Esophagus muscularis mucosa (tissue), 4 donors: ENCODE data around the gene DNLZ.

Experiments used
- CTCF ChIP-seq, 3 experiments: fragments of 200-600 bp in 2 of 3; fragments of 450-650 bp in 1 of 3; sonication (generic) in 2 of 3; IDR thresholded peaks; one replicate each; pipeline ENCODE4 v1.5.1; 2017 to 2019; ENCODE audit warnings: antibody characterized with exemption in 3 of 3, mild to moderate bottlenecking in 2 of 3, moderate library complexity in 1 of 3
- EP300 ChIP-seq: sonication (generic); formaldehyde crosslinking; IDR thresholded peaks from one replicate; pipeline ENCODE4 v1.6.1; 2017; ENCODE audit warnings: antibody characterized with exemption
- POLR2AphosphoS5 ChIP-seq, 2 donors: sonication (generic); formaldehyde crosslinking; IDR thresholded peaks; one replicate each; pipeline ENCODE4 v1.6.1; 2017; ENCODE audit warnings: antibody characterized with exemption in 2 of 2

- TF ChIP-seq EP300 (no peak), CTCF (IDR thresholded peaks at IDR 0.05) (peak; percentile 49 to 60 (median 56)), POLR2AphosphoS5 (IDR thresholded peaks at IDR 0.05) (no peak)
Measured at GRCh38 chr9:136312436-136312835, 51.1 kb downstream of the DNLZ start.
